Stimulated activated CD8-positive, alpha-beta memory T cell treated with anti-CD3 and anti-CD28 coated beads, Interleukin-12 subunit alpha, Interleukin-12 subunit beta, amount 100 ng/mL, for 1 hour (primary cell): Measurements from ENCODE around the gene G6PC3.
"Not testable (repeated sequence)": the region's sequence is repeated elsewhere in the genome, so short reads cannot be mapped to it uniquely, and the experiment has no call there.

Experiments used
- DNase-seq: peaks from one replicate; pipeline ENCODE4 v3.0.0-alpha.2; 2020; ENCODE audit warnings: low read depth

The G6PC3 gene

DNA sequence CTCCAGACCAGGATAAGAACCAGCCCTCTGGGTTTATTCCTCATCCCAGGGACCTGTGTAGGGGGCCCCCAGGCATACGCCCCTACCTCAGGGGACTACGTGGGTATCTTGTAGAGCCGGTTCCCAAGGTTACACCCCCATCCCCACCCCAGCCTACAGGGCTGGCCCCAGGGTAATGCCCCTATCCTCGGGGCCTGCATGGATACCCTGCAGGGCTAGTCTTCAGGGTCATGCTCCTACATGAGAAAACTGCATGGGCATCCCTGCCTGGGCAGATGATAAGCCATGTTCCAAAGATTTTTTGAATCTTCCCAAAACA, 38.7 kb downstream of the G6PC3 start:
- DNase-seq = no peak

DNA sequence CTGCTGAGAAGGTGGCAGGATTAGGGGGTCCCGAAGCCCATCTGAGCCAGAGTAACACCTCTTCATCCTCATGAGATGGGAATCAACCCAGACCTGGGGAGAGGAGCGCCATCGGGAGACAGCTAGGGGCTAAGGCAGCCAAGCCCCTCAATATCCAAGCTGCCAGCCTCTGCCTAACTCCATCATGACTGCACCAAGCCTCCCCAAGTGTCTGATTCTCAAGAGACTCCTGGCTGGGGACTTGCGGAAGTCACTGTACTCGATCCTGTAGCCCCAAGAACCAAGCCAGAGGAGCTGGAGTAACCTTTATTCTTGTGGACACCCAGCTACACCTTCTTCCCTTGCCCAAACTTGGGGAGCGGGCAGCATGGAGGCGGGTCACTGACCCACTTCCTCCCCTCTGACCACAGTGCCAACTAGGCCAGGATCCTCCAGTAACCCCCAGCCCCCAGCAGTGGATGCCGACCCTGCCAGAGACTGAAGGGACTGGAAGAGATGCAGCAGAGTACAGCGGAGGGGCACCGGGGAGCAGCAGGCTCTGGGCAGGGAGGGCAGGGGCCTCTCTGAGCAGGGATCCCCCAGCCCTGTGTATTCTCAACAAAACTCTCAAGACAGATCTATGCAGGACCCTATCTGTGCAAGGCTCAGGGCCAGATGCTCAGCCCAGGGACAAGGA, 39.6 kb downstream of the G6PC3 start:
- DNase-seq = no peak

DNA sequence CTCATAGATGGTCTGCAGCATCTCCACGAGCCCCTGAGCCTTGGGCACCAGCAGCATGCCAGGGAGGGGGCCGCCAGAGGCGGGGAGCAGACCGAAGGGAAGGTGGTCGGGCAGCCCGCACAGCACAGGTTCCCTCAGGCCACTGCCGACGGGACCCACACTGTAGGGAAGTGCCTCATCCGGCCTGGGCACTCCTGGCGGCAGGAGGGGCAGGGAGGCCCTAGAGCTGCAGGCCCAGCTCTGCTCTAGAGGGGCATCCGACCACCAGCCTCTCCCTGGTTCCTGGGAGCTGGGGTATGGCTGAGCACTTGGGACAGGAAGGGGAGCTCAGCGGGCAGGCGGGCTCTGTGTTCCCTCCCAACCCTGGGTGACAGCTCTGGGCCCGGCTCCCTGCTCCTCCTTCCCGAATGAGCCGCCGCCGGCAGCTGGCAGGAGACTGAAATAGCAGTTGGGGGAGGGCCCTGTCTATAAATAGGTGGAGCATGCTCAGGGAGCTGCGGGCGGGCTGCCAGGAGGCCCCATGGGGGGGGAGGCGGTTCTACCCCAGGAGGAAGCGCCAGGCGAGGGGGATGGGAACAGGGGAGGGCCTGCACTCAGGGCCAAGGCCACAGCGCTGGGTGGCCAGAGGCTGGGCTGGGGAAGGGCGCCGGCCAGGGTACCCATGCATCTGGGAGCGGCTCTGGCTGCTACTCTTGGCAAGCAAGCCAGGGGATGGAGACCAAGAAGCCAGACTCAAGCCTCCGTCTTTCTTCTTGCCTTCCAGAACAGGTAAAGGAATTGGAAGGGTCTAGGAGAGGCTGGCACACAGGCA, 40.5 kb downstream of the G6PC3 start:
- DNase-seq = peak; percentile 15

DNA sequence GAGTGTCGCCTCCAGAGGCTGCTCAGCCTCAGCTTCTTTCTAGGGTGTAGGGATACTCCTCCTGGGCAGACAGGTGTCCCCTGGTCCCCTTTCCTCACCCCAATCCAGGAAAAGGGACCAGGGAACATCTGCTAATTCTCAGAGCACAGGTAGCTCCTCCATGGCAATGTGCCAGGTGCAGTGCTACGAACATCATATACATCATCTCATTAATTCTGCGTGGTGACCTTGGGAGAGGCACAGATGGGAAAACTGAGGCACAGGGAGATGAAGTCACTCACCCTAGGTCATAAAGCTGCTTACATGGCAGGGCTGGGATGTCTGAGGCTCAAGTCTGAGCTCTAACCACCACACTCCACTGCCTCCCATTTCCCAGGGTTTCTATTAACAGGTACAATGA, 41.2 kb downstream of the G6PC3 start:
- no peak for DNase-seq

DNA sequence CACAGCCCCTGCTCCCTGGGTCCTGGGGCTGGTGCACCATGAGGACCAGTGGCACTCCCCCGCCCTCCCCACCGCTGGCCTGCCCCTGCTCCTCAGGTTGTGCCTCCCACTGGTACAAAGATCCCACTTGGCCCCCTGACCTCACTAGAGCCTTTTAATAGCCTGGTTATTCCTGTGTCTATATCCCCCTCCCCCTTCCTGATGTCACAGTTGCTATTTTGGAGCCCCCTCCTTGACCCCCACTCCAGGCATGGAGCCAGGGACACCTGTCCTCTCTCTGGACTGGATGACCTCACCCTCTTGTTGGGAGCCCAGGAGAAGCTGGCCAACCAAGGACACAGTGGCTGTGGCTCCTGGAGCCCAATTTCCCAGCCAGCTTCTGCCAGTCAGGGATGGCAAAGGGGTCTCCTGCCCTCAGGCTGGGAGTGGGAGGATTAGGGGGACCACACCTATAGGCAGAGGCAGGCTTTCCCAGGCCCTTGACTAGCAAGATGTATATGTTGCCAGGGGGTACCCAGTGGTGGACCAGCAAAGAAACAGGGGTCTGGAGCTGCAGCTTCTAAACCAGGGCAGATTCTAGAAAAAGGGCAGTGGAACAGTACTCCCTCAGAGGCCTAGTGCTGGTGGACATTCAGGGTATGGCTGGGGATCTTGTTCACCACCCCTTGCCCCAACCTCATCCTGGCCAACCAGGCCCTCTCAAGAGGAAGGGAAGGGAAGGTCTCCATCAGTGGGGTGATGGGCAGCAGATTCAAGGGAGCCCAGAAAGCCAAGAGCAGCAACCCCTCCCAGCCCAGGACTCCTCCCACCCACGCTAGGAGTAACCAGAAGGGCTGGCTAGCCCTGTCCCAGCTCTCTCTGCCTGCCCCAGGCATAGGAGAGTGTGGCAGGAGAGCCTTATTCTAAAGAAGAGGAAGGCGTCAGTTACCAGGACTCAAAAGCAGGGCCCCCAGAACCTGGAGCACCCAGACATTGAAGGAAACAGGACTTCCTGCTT, 42.0 kb downstream of the G6PC3 start:
- DNase-seq = no peak

DNA sequence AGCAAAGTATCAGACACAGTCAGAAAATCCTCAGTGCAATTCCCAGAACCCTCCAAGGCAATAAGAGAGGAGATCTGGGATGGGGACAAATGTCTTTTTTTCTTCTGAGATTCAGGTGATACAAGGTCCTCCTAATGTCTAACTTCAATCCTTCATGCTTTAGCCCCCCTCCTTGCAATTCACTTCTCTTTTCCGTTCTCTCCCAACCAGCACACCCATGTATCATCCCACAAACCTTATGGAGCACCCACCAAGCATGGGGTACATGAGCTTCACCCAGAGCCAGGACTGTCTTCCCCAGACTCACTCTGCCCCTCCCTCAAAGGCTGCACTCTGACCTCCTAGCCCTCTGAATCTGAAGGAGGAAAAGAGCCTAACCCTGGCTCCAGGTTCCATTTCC, 42.8 kb downstream of the G6PC3 start:
- DNase-seq = no peak

DNA sequence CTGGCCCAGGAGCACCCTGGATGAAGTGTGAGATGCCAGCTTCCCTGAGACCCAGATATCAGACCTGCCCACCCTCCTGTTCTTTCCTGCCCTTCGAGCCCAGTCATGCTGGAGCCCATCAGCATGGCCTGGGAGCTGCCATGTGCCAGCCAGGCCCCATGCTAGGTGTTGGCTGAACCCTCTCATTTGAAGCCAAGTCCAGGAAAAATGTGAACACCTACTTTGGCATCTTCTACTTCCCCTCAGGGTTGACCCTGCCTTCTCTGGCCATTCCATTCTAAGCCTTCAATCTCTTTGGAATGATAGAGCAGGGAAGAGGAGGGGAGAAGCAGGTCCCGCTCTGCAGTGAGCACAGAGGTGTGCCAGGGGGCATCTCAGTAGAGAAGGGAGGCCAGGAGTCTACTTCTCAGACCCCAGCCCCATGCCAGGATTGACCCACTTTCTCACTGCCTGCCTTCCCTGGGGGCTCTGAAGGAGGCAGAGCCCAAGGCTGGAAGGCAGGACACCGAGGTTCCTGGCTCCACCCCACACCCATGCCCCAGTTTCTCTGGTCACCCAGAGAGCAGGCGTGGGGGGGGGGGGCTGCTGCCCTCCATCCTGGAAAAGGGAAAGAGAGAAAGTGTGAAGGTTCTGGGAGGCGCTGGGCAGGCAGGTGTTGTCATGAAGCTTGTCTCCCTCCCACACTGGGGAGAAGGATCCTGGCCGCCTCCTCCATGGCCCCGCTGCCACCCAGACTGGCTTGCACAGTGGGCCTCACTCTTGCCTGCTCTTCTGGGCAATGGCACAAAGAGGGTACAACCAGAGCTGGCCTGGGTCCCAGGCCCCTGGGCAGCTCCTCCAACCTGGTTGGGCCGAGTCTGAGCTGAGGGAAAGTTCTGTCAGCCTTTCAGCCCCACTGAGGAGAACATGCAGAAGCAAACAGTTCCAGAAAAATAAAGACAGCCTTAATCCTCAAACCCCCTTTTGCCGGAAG, 43.6 kb downstream of the G6PC3 start:
- no peak for DNase-seq

DNA sequence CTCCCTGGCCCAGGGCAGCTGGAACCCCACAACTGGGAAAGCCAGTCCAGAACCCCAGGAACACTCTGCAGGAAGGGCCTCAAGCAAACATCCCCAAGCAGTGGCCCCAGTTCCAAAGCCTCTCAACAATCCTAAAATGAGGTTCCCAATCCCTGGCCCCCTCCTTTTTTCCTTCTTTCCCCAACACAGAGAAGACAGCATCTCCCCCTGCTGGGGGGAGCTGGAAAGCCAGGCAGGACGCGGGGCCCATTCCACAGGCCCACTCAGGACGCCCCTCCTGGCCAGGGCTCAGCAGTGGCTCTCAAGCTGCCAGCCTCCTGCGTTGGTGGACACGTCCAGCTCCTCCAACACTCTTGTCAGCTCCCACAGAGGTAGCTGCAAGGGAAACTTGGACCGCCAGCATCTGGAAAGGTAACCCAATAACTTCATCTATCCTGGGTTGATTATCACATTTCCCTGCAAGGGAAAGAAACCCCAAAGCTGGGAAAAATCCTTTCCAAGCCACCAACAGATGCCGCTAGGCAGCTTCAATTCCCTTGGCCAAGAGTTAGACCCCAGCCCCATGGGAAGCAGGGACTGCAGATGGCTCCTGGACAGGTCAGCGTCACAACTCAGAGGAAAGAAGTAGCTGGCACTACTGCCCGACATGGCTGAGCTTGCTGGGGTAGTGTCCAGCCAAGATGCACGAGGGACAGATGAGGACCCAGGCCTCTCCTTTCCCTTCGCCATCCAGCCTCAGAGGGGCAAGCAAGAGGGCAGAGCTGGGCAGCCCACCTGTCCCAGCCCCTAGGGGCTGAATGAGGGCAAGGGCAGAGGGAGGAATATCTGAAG, 45.3 kb downstream of the G6PC3 start:
- no peak for DNase-seq

DNA sequence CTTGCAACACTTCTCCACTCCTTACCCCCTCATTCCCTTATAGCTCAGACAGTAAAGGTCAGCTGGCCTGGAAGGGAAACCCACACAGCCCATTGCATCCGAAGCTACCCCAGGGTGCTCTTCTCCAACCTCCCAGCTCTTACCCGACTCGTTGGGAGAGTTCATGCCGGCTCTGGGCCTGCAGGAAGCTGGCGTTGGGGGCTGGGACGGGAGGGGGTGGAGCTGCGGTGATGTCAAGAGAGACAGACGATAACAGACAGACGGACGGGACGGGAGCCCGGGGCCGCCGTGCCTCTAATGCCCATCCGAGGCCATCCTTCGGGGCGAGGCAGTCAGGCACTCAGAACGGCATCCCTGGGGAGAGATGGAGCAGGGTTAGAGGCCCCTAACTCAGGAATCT, 46.8 kb downstream of the G6PC3 start:
- no peak for DNase-seq

DNA sequence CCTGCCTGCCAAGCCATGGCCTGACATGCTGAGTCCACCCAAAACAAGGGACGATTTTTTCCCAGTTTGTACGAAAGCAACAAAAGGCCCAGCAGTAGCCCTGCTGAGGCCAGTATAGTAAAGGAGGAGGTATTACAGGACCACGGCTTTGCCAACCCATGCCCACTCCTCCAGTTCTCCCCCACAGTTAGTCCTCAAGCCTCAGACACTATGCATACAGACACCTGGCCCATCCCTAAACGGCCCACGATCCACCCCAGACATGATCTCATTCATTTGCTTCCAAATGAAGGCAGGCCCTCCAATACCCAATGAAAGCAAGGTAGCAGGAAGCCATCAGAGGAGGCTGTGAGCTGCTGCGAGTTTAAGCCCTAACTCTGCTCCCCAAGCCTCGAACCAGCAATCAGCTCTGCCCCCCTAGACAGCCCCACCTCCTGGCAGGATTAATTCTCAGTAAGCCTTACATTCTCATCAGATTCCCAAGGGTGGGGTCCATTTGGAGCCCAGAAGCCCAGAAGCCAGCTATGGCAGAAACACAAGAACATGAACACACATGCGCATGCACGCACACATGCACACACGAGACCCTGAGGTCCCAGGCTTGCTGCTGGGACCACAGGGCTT, 48.0 kb downstream of the G6PC3 start:
- DNase-seq = no peak

DNA sequence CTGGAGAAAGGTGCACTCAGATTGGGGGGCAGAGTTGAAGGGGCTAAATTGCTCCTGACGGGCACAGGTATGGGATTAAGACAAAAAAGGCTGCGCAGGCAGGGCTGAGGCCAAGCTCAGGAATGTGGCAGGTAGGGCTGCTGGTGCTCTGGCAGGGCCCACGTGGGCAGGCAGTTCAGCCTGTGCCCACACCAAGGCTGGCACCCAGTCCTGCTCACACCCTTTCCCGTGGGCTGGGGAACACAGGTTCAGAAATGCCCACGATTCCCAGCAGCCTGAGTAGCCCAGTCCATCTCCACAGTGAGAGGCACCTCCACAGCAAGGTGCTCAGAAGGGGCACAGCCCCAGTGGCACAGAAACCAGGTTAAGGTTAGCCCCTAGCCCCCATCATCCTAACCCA, 48.5 kb downstream of the G6PC3 start:
- DNase-seq = no peak

DNA sequence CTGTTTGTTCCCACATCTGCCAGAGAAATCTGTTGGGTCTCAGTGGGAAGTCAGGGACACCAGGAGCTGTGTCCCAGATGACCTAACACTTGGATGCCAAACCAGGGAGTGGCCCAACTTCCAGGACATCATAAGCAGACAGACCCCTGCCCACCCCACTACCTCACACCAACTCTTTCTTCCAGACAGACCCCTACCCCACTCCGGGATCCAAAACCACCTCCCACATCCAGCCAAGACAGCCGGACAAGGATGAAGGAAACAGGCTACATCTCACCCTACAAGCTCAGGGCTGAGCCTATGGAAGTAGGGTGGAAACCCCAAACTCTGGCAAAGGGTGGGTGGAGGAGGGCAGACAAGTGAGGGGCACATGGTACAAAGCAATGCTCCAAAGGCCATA, 49.3 kb downstream of the G6PC3 start:
- DNase-seq = no peak

DNA sequence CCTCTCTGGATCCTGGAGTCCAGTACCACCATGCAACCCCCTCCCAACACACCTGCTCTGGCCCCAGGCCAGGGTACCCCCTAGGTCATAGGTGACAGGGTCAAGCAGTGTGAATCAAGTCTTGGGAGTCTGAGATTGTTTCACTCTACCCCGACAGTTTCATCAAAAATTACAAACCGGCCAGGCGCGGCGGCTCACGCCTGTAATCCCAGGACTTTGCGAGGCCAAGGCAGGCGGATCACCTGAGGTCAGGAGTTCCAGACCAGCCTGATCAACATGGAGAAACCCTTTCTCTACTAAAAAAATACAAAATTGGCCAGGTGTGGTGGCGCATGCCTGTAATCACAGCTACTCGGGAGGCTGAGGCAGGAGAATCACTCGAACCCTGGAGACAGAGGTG, 49.7 kb downstream of the G6PC3 start:
- DNase-seq = not testable (repeated sequence)

DNA sequence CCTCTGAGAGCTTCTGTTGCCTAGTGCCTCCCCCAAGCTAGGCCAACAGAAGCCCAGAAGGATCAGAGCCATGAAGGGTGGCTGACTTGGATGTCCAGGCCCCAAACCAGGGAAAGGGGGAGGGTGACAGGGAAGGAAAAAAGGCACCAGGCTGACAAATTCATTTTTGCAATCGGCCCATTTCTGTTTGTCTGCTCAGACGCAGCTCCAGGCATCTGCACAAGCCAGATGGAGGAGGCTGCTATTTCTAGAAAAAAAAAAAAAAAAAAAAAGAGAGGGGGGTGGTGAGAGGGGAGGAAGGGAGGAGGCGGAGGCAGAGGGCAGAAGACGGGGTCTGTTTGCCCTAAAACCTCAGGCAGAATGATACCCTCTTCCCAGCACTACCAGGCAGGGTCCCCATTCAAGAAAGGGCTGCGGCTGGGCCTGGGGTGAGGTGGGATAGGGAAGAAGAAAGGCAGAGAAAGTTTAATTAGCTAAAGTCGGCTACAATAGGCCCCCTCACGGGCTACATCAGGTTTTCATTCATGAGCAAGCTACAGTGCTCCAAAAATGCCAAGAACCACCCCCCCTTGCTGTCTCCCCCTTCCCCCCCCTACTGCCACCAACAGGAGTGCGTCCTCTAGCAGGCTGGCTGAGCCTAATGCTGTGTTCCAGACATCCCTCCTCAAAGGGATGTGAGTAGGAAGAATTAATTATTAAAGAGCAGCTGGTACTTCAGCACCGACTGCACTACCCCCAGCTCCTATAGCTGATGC, 50.5 kb downstream of the G6PC3 start:
- DNase-seq = no peak

DNA sequence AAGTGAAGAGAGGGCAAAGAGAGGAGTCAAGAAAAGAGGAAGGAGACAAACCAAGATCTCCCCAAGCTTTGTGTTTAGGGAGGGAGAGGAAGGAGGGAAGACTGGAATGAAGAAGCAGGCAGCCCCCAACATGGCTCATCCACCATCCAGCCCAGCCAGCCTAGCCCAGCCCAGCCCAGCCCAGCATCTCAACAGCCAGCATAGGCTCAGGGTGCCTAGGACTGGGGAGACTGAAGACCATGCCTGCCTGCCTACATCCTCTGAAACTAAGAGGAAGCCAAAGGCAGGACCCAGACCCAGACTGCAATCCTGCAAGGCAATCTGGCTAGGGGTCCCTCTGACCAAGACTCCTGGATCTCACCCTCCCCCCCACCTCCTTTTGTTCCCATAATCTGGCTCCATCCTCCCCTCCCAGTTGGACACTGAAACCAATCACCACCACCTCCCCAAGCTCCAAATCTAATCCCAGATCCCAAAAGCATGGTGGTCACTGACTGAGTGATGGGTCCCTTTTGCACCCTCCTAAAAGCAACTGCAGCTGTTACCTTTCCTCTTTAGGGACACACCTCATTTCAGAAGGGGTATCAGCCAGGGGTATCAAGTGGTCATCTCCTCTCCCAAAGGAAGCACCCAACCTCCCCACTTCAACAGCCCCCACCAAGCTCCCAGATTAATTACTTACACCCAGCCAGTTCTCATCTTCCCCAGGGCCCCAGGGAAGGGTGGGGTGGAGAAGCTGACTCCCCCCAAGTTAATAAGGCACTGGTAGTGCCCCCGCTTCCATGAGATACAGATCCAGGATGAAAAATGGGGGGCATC, 51.7 kb downstream of the G6PC3 start:
- no peak for DNase-seq

DNA sequence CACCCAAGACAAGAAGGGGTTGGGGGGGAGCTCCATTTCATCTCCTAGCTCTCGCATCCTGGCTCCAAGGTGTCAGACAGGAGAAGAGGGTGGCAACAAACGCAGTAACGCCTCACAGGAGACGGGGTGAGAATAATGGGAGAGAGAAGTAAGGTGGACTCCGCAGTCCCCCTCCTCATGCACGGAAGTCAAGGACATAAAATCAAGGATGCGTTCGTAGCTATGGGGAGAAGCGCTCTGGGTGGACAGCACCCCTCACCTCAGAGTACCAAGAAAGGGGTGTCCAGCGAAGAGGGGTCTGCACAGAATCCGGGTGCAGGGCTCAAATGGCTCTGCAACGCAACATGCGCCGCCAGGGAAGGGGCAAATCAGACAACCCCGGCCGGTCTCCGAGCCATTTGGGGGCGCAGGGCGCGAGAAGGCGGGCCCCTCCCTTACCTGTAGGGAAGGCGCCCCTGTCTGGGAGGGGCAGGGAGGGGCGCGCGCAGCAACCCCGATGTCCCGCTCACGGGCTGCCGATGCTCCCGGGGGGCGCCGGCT, 52.4 kb downstream of the G6PC3 start:
- DNase-seq = peak; percentile 23

DNA sequence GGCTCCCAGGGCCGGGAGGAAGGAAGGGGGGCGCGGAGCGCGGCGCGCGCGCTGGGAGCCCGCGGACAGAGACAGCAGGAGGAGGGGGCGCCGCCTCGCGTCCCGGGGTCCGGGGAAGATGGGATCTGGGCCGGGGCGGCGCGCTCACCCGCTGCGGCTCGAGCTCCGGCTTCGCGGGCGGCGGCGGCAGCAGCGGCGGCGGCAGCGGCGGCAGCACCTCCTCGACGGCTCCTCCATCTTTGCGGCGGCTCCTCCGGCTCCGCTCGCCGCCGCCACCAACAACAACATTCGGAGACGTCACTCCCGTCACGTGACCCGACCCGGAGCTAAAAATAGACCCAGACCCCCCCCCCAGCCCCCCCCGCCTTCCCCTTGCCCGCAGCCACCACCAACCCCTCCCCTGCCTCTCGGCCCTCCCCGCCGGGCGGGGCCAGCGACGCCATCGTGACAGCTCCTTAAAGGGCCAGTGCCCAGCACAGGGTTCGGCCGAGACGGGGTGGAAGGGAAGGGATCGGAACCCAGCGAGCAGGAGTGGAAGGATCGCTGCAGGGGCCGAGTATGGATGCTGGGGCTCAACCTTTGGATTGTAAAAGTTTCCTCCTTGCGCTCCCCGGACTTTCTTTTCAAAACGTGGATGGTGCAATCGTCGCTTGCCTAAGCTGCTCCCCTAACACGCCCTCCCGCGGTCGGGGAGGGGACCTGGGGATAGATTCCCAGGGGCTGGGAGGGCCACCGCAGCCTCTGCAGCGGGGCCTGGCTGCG, 53.0 kb downstream of the G6PC3 start, which contains the start of gene HDAC5:
Gene HDAC5 (minus strand): TSS at position 286 of the 762 bp plus-strand sequence. CDS start 6,126 bp downstream, outside the sequence.
- peak; percentile 93 for DNase-seq
